Measurements from ENCODE around the gene PRPF8. TPM values are rescaled to one million over a fixed set of nuclear protein-coding genes. Genes with fewer than 3 reads are reported as not detected.
A peak's percentile ranks its signal among the peaks of the same experiment; 100 is the strongest.
"Not testable (repeated sequence)": the region's sequence is repeated elsewhere in the genome, so short reads cannot be mapped to it uniquely, and the experiment has no call there.

The PRPF8 gene
- total RNA-seq, 1 donor from 2014 or later: 96.0 TPM

- Histone ChIP-seq H3K4me3 (ENCODE audit: low read length in 3 of 3) (peak overlapping the region; percentile 57 to 68 (median 59)), H3K4me1 (ENCODE audit: control insufficient read depth in 3 of 3, insufficient read depth in 3 of 3, low read length in 3 of 3) (peaks cover 38 to 44% (median 43%) of the 10 kb centered on the region in 3 donors), H3K9me3 (ENCODE audit: control insufficient read depth in 3 of 3, low read length in 3 of 3) (no peaks in the 10 kb centered on the region), H3K9ac (ENCODE audit: low read depth in 1 of 3, low read length in 3 of 3) (peak overlapping the region; percentile 61 to 80 (median 73)), H3K36me3 (ENCODE audit: control insufficient read depth in 3 of 3, insufficient read depth in 3 of 3, low read length in 3 of 3) (peaks cover 28 to 45% (median 29%) of the 10 kb centered on the region in 3 donors), H3K27me3 (ENCODE audit: control insufficient read depth in 3 of 3, insufficient read depth in 3 of 3, low read length in 3 of 3) (no peaks in the 10 kb centered on the region), H3K27ac (ENCODE audit: low read depth, low read length) (peak overlapping the region; percentile 71)
Observed at GRCh38 chr17:1710807-1711553, 26.3 kb upstream of the PRPF8 start.

GRCh38 chr17:1709971-1710806 is 25.5 kb upstream of the PRPF8 start, which contains the start of gene TLCD2:
Gene TLCD2, minus strand, starts transcription at chr17:1710377. Its CDS starts 135 bp downstream, at chr17:1710242.
- Histone ChIP-seq H3K9ac (ENCODE audit: low read depth in 1 of 3, low read length in 3 of 3) (peak within 1 kb of the TSS; percentile 61 to 80 (median 73)), H3K9me3 (ENCODE audit: control insufficient read depth in 3 of 3, low read length in 3 of 3) (no peaks in the 10 kb centered on the region), H3K4me3 (ENCODE audit: low read length in 3 of 3) (peak within 1 kb of the TSS; percentile 57 to 68 (median 59)), H3K27ac (ENCODE audit: low read depth, low read length) (peak within 1 kb of the TSS; percentile 71), H3K27me3 (ENCODE audit: control insufficient read depth in 3 of 3, insufficient read depth in 3 of 3, low read length in 3 of 3) (no peaks in the 10 kb centered on the region), H3K36me3 (ENCODE audit: control insufficient read depth in 3 of 3, insufficient read depth in 3 of 3, low read length in 3 of 3) (peaks cover 28 to 45% (median 29%) of the 10 kb centered on the region in 3 donors), H3K4me1 (ENCODE audit: control insufficient read depth in 3 of 3, insufficient read depth in 3 of 3, low read length in 3 of 3) (peaks cover 38 to 44% (median 43%) of the 10 kb centered on the region in 3 donors)

GRCh38 chr17:1709403-1709951 is 24.8 kb upstream of the PRPF8 start:
- peaks cover 28 to 45% (median 29%) of the 10 kb centered on the region in 3 donors for H3K36me3 ChIP-seq (ENCODE audit: control insufficient read depth in 3 of 3, insufficient read depth in 3 of 3, low read length in 3 of 3)
- H3K9me3 ChIP-seq (ENCODE audit: control insufficient read depth in 3 of 3, low read length in 3 of 3): no peaks in the 10 kb centered on the region
- peak overlapping the region in 1 of 3 donors; percentile 80 for H3K9ac ChIP-seq (ENCODE audit: low read depth in 1 of 3, low read length in 3 of 3)
- H3K27ac ChIP-seq (ENCODE audit: low read depth, low read length): peak overlapping the region; percentile 71
- H3K4me1 ChIP-seq (ENCODE audit: control insufficient read depth in 3 of 3, insufficient read depth in 3 of 3, low read length in 3 of 3): peaks cover 35 to 44% (median 38%) of the 10 kb centered on the region in 3 donors
- peak overlapping the region in 1 of 3 donors; percentile 57 for H3K4me3 ChIP-seq (ENCODE audit: low read length in 3 of 3)
- H3K27me3 ChIP-seq (ENCODE audit: control insufficient read depth in 3 of 3, insufficient read depth in 3 of 3, low read length in 3 of 3): no peaks in the 10 kb centered on the region

GRCh38 chr17:1708791-1709346 is 24.2 kb upstream of the PRPF8 start:
- not testable (repeated sequence) for H3K27me3 ChIP-seq (ENCODE audit: control insufficient read depth in 3 of 3, insufficient read depth in 3 of 3, low read length in 3 of 3); H3K4me3 ChIP-seq (ENCODE audit: low read length in 3 of 3); H3K27ac ChIP-seq (ENCODE audit: low read depth, low read length); H3K9me3 ChIP-seq (ENCODE audit: control insufficient read depth in 3 of 3, low read length in 3 of 3)
- Histone ChIP-seq H3K9ac (ENCODE audit: low read depth in 1 of 3, low read length in 3 of 3) (peak overlapping the region in 1 of 3 donors; percentile 45), H3K36me3 (ENCODE audit: control insufficient read depth in 3 of 3, insufficient read depth in 3 of 3, low read length in 3 of 3) (peaks cover 24 to 41% (median 24%) of the 10 kb centered on the region in 3 donors), H3K4me1 (ENCODE audit: control insufficient read depth in 3 of 3, insufficient read depth in 3 of 3, low read length in 3 of 3) (peaks cover 30 to 39% (median 33%) of the 10 kb centered on the region in 3 donors)

GRCh38 chr17:1707107-1707506 is 22.4 kb upstream of the PRPF8 start:
- no peak overlapping the region for H3K4me3 ChIP-seq (ENCODE audit: low read length in 3 of 3)
- H3K4me1 ChIP-seq (ENCODE audit: control insufficient read depth in 3 of 3, insufficient read depth in 3 of 3, low read length in 3 of 3): peaks cover 13 to 21% (median 15%) of the 10 kb centered on the region in 3 donors
- no peaks in the 10 kb centered on the region for H3K27me3 ChIP-seq (ENCODE audit: control insufficient read depth in 3 of 3, insufficient read depth in 3 of 3, low read length in 3 of 3)
- H3K9ac ChIP-seq (ENCODE audit: low read depth in 1 of 3, low read length in 3 of 3): no peak overlapping the region
- H3K36me3 ChIP-seq (ENCODE audit: control insufficient read depth in 3 of 3, insufficient read depth in 3 of 3, low read length in 3 of 3): peaks cover 6 to 23% (median 7%) of the 10 kb centered on the region in 3 donors
- no peak overlapping the region for H3K27ac ChIP-seq (ENCODE audit: low read depth, low read length)
- no peaks in the 10 kb centered on the region for H3K9me3 ChIP-seq (ENCODE audit: control insufficient read depth in 3 of 3, low read length in 3 of 3)

- H3K27me3 ChIP-seq (ENCODE audit: control insufficient read depth in 3 of 3, insufficient read depth in 3 of 3, low read length in 3 of 3): no peaks in the 10 kb centered on the region
- H3K9me3 ChIP-seq (ENCODE audit: control insufficient read depth in 3 of 3, low read length in 3 of 3): no peaks in the 10 kb centered on the region
- no peak overlapping the region for H3K27ac ChIP-seq (ENCODE audit: low read depth, low read length)
- peaks cover 0 to under 1% (median 0%) of the 10 kb centered on the region in 3 donors for H3K4me1 ChIP-seq (ENCODE audit: control insufficient read depth in 3 of 3, insufficient read depth in 3 of 3, low read length in 3 of 3)
- H3K4me3 ChIP-seq (ENCODE audit: low read length in 3 of 3): no peak overlapping the region
- no peak overlapping the region for H3K9ac ChIP-seq (ENCODE audit: low read depth in 1 of 3, low read length in 3 of 3)
- peaks cover 0 to 11% (median 0%) of the 10 kb centered on the region in 3 donors for H3K36me3 ChIP-seq (ENCODE audit: control insufficient read depth in 3 of 3, insufficient read depth in 3 of 3, low read length in 3 of 3)
Observed at GRCh38 chr17:1705004-1705403, 20.3 kb upstream of the PRPF8 start.

GRCh38 chr17:1703063-1703462 is 18.4 kb upstream of the PRPF8 start:
- H3K9ac ChIP-seq (ENCODE audit: low read depth in 1 of 3, low read length in 3 of 3): no peak overlapping the region
- H3K4me1 ChIP-seq (ENCODE audit: control insufficient read depth in 3 of 3, insufficient read depth in 3 of 3, low read length in 3 of 3): no peaks in the 10 kb centered on the region
- peaks cover 0 to 6% (median 0%) of the 10 kb centered on the region in 3 donors for H3K36me3 ChIP-seq (ENCODE audit: control insufficient read depth in 3 of 3, insufficient read depth in 3 of 3, low read length in 3 of 3)
- no peak overlapping the region for H3K4me3 ChIP-seq (ENCODE audit: low read length in 3 of 3)
- no peaks in the 10 kb centered on the region for H3K27me3 ChIP-seq (ENCODE audit: control insufficient read depth in 3 of 3, insufficient read depth in 3 of 3, low read length in 3 of 3)
- H3K9me3 ChIP-seq (ENCODE audit: control insufficient read depth in 3 of 3, low read length in 3 of 3): no peaks in the 10 kb centered on the region
- H3K27ac ChIP-seq (ENCODE audit: low read depth, low read length): no peak overlapping the region

GRCh38 chr17:1699891-1700290 is 15.2 kb upstream of the PRPF8 start:
- H3K27me3 ChIP-seq (ENCODE audit: control insufficient read depth in 3 of 3, insufficient read depth in 3 of 3, low read length in 3 of 3); H3K27ac ChIP-seq (ENCODE audit: low read depth, low read length); H3K4me1 ChIP-seq (ENCODE audit: control insufficient read depth in 3 of 3, insufficient read depth in 3 of 3, low read length in 3 of 3); H3K9ac ChIP-seq (ENCODE audit: low read depth in 1 of 3, low read length in 3 of 3); H3K4me3 ChIP-seq (ENCODE audit: low read length in 3 of 3); H3K9me3 ChIP-seq (ENCODE audit: control insufficient read depth in 3 of 3, low read length in 3 of 3); H3K36me3 ChIP-seq (ENCODE audit: control insufficient read depth in 3 of 3, insufficient read depth in 3 of 3, low read length in 3 of 3): not testable (repeated sequence)

GRCh38 chr17:1697681-1698080 is 13.0 kb upstream of the PRPF8 start:
- no peak overlapping the region for H3K27ac ChIP-seq (ENCODE audit: low read depth, low read length)
- H3K9ac ChIP-seq (ENCODE audit: low read depth in 1 of 3, low read length in 3 of 3): peak overlapping the region in 1 of 3 donors; percentile 66

More at GRCh38 chr17:1697681-1698080, 13.0 kb upstream of the PRPF8 start:
- Histone ChIP-seq H3K9me3 (ENCODE audit: control insufficient read depth in 3 of 3, low read length in 3 of 3) (no peaks in the 10 kb centered on the region), H3K4me3 (ENCODE audit: low read length in 3 of 3) (no peak overlapping the region), H3K36me3 (ENCODE audit: control insufficient read depth in 3 of 3, insufficient read depth in 3 of 3, low read length in 3 of 3) (no peaks in the 10 kb centered on the region), H3K4me1 (ENCODE audit: control insufficient read depth in 3 of 3, insufficient read depth in 3 of 3, low read length in 3 of 3) (peaks cover 0 to 4% (median 3%) of the 10 kb centered on the region in 3 donors), H3K27me3 (ENCODE audit: control insufficient read depth in 3 of 3, insufficient read depth in 3 of 3, low read length in 3 of 3) (no peaks in the 10 kb centered on the region)
